K562 (cell line): ENCODE data around the gene ANO3. TPM values are rescaled to one million over a fixed set of nuclear protein-coding genes. Genes with fewer than 3 reads are reported as not detected.

Experiments used
- ATAC-seq: fragments of 200-7000 bp; cut with Tn5 transposase; 3 replicates; pipeline ENCODE4 v1.9.1; 2020; ENCODE audit warnings: moderate library complexity
- BruUV-seq: library from RNA; stranded (reverse); fragments of 400-500 nt; replicated peaks from 2 replicates; lab custom pipeline; 2021; lab: Mats Ljungman, UMichigan
- CTCF ChIA-PET: fragments of 300-600 bp; formaldehyde crosslinking; extraction: SDS; loops from one replicate; lab custom pipeline; 2021; ENCODE audit warnings: low intra/inter-chr PET ratio; lab: Yijun Ruan, JAX
- POLR2A ChIA-PET: fragments of 300-600, 350-650 bp; sonication (Branson Sonifier 250); formaldehyde crosslinking; extraction: SDS; loops from one replicate; lab custom pipeline; 2021; ENCODE audit warnings: antibody characterized with exemption, inconsistent platforms; lab: Yijun Ruan, JAX
- DNase-seq, 4 experiments: peaks; one replicate each; pipeline versions ENCODE4 v3.0.0 to v3.0.0-alpha.2; 2011 to 2018; ENCODE audit warnings: low spot score in 3 of 4, mixed read lengths in 3 of 4; ENCODE audit errors: extremely low read depth in 1 of 4
- FAIRE-seq: peaks from 2 replicates; lab custom pipeline; 2011; peaks lifted over from hg19 to GRCh38; lab: Jason Lieb, UNC
- H2AFZ ChIP-seq: 2 replicates; pipeline ENCODE4 v1.6.0; 2011; ENCODE audit warnings: low read depth, low read length, control low read depth, inconsistent platforms
- H3K27ac ChIP-seq: fragments of 200-600 bp; 3 replicates; pipeline ENCODE4 v1.8.0; 2011; ENCODE audit warnings: low read depth, mild to moderate bottlenecking, control low read depth, inconsistent platforms, low read length, moderate library complexity, mixed read lengths; ENCODE audit errors: extremely low read depth
- H3K27me3 ChIP-seq, 2 experiments: fragments of 300-600 bp in 1 of 2; 2 replicates in 1 of 2; 3 replicates in 1 of 2; pipeline versions ENCODE4 v1.6.0 to v1.8.0; 2011; ENCODE audit warnings: inconsistent platforms in 2 of 2, low read length in 2 of 2, mild to moderate bottlenecking in 1 of 2, mixed read lengths in 1 of 2, moderate library complexity in 1 of 2; ENCODE audit not compliant: control insufficient read depth in 2 of 2, insufficient read depth in 2 of 2
- H3K36me3 ChIP-seq: fragments of 300-600 bp; 3 replicates; pipeline ENCODE4 v1.8.0; 2011; ENCODE audit warnings: mild to moderate bottlenecking, low read length, inconsistent platforms; ENCODE audit not compliant: control insufficient read depth, insufficient read depth
- H3K4me1 ChIP-seq, 2 experiments: fragments of 200-600 bp in 1 of 2; replicated peaks in 1 of 2; 2 replicates in 1 of 2; 3 replicates in 1 of 2; pipeline versions ENCODE4 v1.5.1 to v1.8.0; 2011; ENCODE audit warnings: inconsistent platforms in 2 of 2, low read length in 2 of 2, mild to moderate bottlenecking in 1 of 2, mixed read lengths in 1 of 2, moderate library complexity in 1 of 2; ENCODE audit not compliant: control insufficient read depth in 2 of 2, insufficient read depth in 2 of 2
- H3K4me2 ChIP-seq: 2 replicates; pipeline ENCODE4 v1.6.1; 2011; ENCODE audit warnings: low read length, control low read depth, inconsistent platforms, mixed read lengths; ENCODE audit not compliant: insufficient read depth
- H3K4me3 ChIP-seq: fragments of 200-600 bp; sonication (generic), shearing (Covaris generic); 2 replicates; pipeline ENCODE4 v1.5.1; 2016; ENCODE audit warnings: control low read depth, inconsistent platforms
- H3K79me2 ChIP-seq: fragments of 200-600 bp; 3 replicates; pipeline ENCODE4 v1.8.0; 2011; ENCODE audit warnings: low read length, inconsistent platforms; ENCODE audit not compliant: control insufficient read depth, insufficient read depth
- H3K9ac ChIP-seq, 2 experiments: 2 replicates each; pipeline versions ENCODE4 v1.6.0 to v1.6.1; 2011; ENCODE audit warnings: low read depth in 2 of 2, low read length in 2 of 2, control low read depth in 1 of 2, inconsistent platforms in 1 of 2, mild to moderate bottlenecking in 1 of 2, mixed read lengths in 1 of 2; ENCODE audit not compliant: insufficient read depth in 1 of 2
- H3K9me1 ChIP-seq: one replicate; pipeline ENCODE4 v1.6.0; 2011; ENCODE audit warnings: inconsistent platforms, mild to moderate bottlenecking, low read length, moderate library complexity; ENCODE audit not compliant: control insufficient read depth, insufficient read depth
- H3K9me3 ChIP-seq: replicated peaks from 2 replicates; pipeline ENCODE4 v1.5.1; 2011; ENCODE audit warnings: low read depth, low read length, inconsistent platforms; ENCODE audit not compliant: control insufficient read depth, insufficient read depth
- H4K20me1 ChIP-seq: replicated peaks from 2 replicates; pipeline ENCODE4 v1.6.1; 2011; ENCODE audit warnings: low read length, inconsistent platforms, mixed read lengths; ENCODE audit not compliant: control insufficient read depth, insufficient read depth
- ARNT ChIP-seq, 2 experiments: fragments of 450-650 bp; IDR thresholded peaks; 2 replicates each; pipeline ENCODE4 v1.6.1; 2016; ENCODE audit warnings: mild to moderate bottlenecking in 1 of 2
- BDP1 ChIP-seq: IDR thresholded peaks from 3 replicates; pipeline ENCODE4 v1.6.1; 2011; ENCODE audit not compliant: insufficient read length, insufficient read depth
- CSDE1 ChIP-seq, 2 experiments: fragments of 450-650 bp; IDR thresholded peaks; 2 replicates each; pipeline ENCODE4 v1.6.1; 2016; ENCODE audit warnings: mild to moderate bottlenecking in 1 of 2
- NCOA4 ChIP-seq: fragments of 450-650 bp; IDR thresholded peaks from 2 replicates; pipeline ENCODE4 v1.6.1; 2018; ENCODE audit warnings: mild to moderate bottlenecking; ENCODE audit not compliant: partially characterized antibody
- PCBP2 ChIP-seq: fragments of 200-400 bp; formaldehyde crosslinking; IDR thresholded peaks from 2 replicates; pipeline ENCODE4 v1.6.1; 2018; ENCODE audit warnings: low read length, low read depth, mild to moderate bottlenecking, moderate library complexity; ENCODE audit not compliant: poor library complexity, severe bottlenecking
- RAD51 ChIP-seq: fragments of 450-650 bp; IDR thresholded peaks from 2 replicates; pipeline ENCODE4 v1.7.1; 2016; ENCODE audit warnings: low read depth, mild to moderate bottlenecking, borderline replicate concordance
- SREBF1 ChIP-seq: fragments of 150-350 bp; IDR thresholded peaks from 2 replicates; pipeline ENCODE4 v1.6.1; 2014; ENCODE audit warnings: antibody characterized with exemption, low read depth, low read length, borderline replicate concordance
- ZKSCAN3 ChIP-seq: fragments of 250-450 bp; sonication (Bioruptor Pico); IDR thresholded peaks from 2 replicates; pipeline ENCODE4 v1.4.0; 2020
- ZNF445 ChIP-seq: fragments of 250-450 bp; sonication (Bioruptor Pico); IDR thresholded peaks from 2 replicates; pipeline ENCODE4 v1.4.0; 2020; ENCODE audit warnings: low read depth, mild to moderate bottlenecking, moderate library complexity
- in situ Hi-C: fragments of 300-500 bp; cut with MboI; formaldehyde crosslinking; loops from 4 replicates; pipeline ENCODE4 v1.15.0; 2018; ENCODE audit warnings: inconsistent platforms, mixed read lengths
- intact Hi-C: fragments of 100-400 bp; cut with micrococcal nuclease; formaldehyde crosslinking; loops from 2 replicates; pipeline ENCODE4 v1.14.2; 2022
- polyA plus RNA-seq, 8 experiments: library from polyadenylated mRNA; depleted of rRNA in 4 of 8; stranded (reverse) in 5 of 8; unstranded in 3 of 8; fragments of >200 nt; fragmentation: Nextera tagmentation in 2 of 8; fragmentation: Illumina TruSeq in 1 of 8; extraction: Ambion mirVana in 2 of 8; extraction: Trizol in 1 of 8; gene quantifications; 2 replicates each; pipeline versions ENCODE4 v1.2.1 to v1.2.3, GENCODE V29; 2011 to 2014; ENCODE audit warnings: inconsistent platforms in 1 of 8, missing spikeins in 1 of 8
- total RNA-seq, 7 experiments: library from RNA; depleted of rRNA in 6 of 7; stranded (reverse); fragments of >200 nt in 6 of 7; fragmentation: Illumina TruSeq in 2 of 7; extraction: Trizol in 2 of 7; gene quantifications; 2 replicates each; pipeline versions ENCODE4 v1.2.1 to v1.2.3, GENCODE V29; 2011 to 2021; ENCODE audit warnings: low replicate concordance in 1 of 7
- TF ChIP-seq, protein P1 (sequence below): fragments of 250-450 bp; sonication (Bioruptor Pico); IDR thresholded peaks from 2 replicates; pipeline ENCODE4 v1.5.0; 2022; ENCODE audit warnings: mild to moderate bottlenecking
- TF ChIP-seq, protein P2 (sequence below), 3 experiments: fragments of 200-800 bp in 1 of 3; sonication (Bioruptor generic) in 1 of 3; sonication (generic) in 1 of 3; formaldehyde crosslinking in 1 of 3; IDR thresholded peaks; 2 replicates each; pipeline versions ENCODE4 v1.6.1 to v1.8.0; 2016 to 2022; ENCODE audit warnings: mild to moderate bottlenecking in 2 of 3, missing compliant biosample characterization in 2 of 3, missing genetic modification characterization in 2 of 3, missing genetic modification reagents in 1 of 3

ANO3 gene
- total and polyA plus RNA-seq, 9 of the 15 experiments (the other 6 are each of a cell fraction or from before 2014, with no cell fraction given): 0.01 to 0.13 (median 0.04) TPM; not detected in 1

DNA sequence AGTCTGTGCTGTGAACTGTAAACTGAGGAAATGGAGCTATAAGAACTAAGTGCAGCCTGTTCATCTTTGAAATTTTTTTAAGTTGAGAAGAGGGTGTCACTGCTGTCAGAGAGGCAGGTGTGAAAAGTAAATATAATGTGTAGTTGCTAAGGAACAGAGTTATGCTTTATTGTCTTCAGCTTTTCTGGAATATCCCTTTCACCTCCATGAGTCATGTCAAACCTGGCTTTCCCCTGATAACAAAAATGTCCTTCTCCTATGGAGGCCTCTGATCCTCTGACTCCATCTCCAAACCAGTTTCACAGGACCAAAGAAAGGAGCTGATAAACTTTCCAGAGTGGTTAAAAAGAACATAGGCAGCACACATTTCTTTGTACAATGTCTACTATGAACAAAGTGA, 252.9 kb downstream of the ANO3 start:
- POLR2A ChIA-PET: no interaction called here
- no peak for DNase-seq
- no peak for FAIRE-seq
- Histone ChIP-seq H2AFZ (no peak overlapping the region), H3K27ac (no peak overlapping the region), H3K9me3 (no peaks in the 10 kb centered on the region; the same call in 1 of the 2 replicates), H3K27me3 (no peaks in the 10 kb centered on the region), H3K4me1 (no peaks in the 10 kb centered on the region), H3K9ac (no peak overlapping the region), H3K36me3 (no peaks in the 10 kb centered on the region), H3K9me1 (no peaks in the 10 kb centered on the region), H3K79me2 (no peaks in the 10 kb centered on the region), H3K4me3 (no peak overlapping the region), H3K4me2 (no peak overlapping the region), H4K20me1 (no peaks in the 10 kb centered on the region)
- in situ Hi-C loops (no loop called here), intact Hi-C loops (no loop called here)
- no peak for TF ChIP-seq RAD51
- TF ChIP-seq BDP1: no peak
- no peak for TF ChIP-seq ARNT (IDR thresholded peaks at IDR 0.05)
- TF ChIP-seq, protein P1, sequence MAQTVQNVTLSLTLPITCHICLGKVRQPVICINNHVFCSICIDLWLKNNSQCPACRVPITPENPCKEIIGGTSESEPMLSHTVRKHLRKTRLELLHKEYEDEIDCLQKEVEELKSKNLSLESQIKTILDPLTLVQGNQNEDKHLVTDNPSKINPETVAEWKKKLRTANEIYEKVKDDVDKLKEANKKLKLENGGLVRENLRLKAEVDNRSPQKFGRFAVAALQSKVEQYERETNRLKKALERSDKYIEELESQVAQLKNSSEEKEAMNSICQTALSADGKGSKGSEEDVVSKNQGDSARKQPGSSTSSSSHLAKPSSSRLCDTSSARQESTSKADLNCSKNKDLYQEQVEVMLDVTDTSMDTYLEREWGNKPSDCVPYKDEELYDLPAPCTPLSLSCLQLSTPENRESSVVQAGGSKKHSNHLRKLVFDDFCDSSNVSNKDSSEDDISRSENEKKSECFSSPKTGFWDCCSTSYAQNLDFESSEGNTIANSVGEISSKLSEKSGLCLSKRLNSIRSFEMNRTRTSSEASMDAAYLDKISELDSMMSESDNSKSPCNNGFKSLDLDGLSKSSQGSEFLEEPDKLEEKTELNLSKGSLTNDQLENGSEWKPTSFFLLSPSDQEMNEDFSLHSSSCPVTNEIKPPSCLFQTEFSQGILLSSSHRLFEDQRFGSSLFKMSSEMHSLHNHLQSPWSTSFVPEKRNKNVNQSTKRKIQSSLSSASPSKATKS (CRISPR knock-in tag): no peak
- TF ChIP-seq CSDE1 (IDR thresholded peaks at IDR 0.05): no peak
- no peak for TF ChIP-seq NCOA4
- TF ChIP-seq, protein P2, sequence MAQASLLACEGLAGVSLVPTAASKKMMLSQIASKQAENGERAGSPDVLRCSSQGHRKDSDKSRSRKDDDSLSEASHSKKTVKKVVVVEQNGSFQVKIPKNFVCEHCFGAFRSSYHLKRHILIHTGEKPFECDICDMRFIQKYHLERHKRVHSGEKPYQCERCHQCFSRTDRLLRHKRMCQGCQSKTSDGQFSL (CRISPR knock-in tag; IDR thresholded peaks at IDR 0.05): no peak
- TF ChIP-seq, protein P2 (tag; IDR thresholded peaks at IDR 0.05): no peak
- TF ChIP-seq ZNF445 (CRISPR knock-in tag): no peak
- no peak for TF ChIP-seq ZKSCAN3 (CRISPR knock-in tag)
- TF ChIP-seq PCBP2: no peak
- no peak for TF ChIP-seq SREBF1
- no peak for ATAC-seq
- CTCF ChIA-PET: no interaction called here
- BruUV-seq: no TSS peak
